HG02970 (cell line): Measurements from ENCODE around the gene KCNT1.

Experiments used
- ATAC-seq: cut with Tn5 transposase; IDR thresholded peaks from one replicate; pipeline ENCODE4 v1.9.1; 2021; ENCODE audit warnings: mild to moderate bottlenecking, moderate library complexity, moderate number of reproducible peaks; ENCODE audit not compliant: unreplicated experiment, low FRiP score

Gene KCNT1

GRCh38 chr9:135761150-135761844 is 59.3 kb downstream of the KCNT1 start:
- ATAC-seq = no peak

GRCh38 chr9:135761845-135762168 is 59.8 kb downstream of the KCNT1 start:
- ATAC-seq = no peak

- no peak for ATAC-seq
Measured at GRCh38 chr9:135762921-135763320, 60.9 kb downstream of the KCNT1 start.

- no peak for ATAC-seq
Measured at GRCh38 chr9:135763716-135764446, 61.9 kb downstream of the KCNT1 start.

- no peak for ATAC-seq
Measured at GRCh38 chr9:135764731-135765130, 62.7 kb downstream of the KCNT1 start.

GRCh38 chr9:135765416-135765815 is 63.4 kb downstream of the KCNT1 start:
- no peak for ATAC-seq

- ATAC-seq = no peak
Measured at GRCh38 chr9:135766251-135766650, 64.3 kb downstream of the KCNT1 start.

- ATAC-seq = no peak
Measured at GRCh38 chr9:135766707-135767106, 64.7 kb downstream of the KCNT1 start.

- ATAC-seq = no peak
Measured at GRCh38 chr9:135768516-135769218, 66.7 kb downstream of the KCNT1 start.

- ATAC-seq = no peak
Measured at GRCh38 chr9:135769489-135770202, 67.7 kb downstream of the KCNT1 start.

- ATAC-seq = no peak
Measured at GRCh38 chr9:135770203-135770535, 68.2 kb downstream of the KCNT1 start.

- ATAC-seq = no peak
Measured at GRCh38 chr9:135770771-135771170, 68.8 kb downstream of the KCNT1 start.

- no peak for ATAC-seq
Measured at GRCh38 chr9:135771401-135772051, 69.5 kb downstream of the KCNT1 start.

GRCh38 chr9:135772056-135772646 is 70.2 kb downstream of the KCNT1 start:
- no peak for ATAC-seq

- ATAC-seq = no peak
Measured at GRCh38 chr9:135772702-135773493, 70.9 kb downstream of the KCNT1 start.

- no peak for ATAC-seq
Measured at GRCh38 chr9:135773530-135774238, 71.7 kb downstream of the KCNT1 start.

GRCh38 chr9:135774239-135774747 is 72.3 kb downstream of the KCNT1 start:
- no peak for ATAC-seq

GRCh38 chr9:135774794-135775525 is 73.0 kb downstream of the KCNT1 start:
- no peak for ATAC-seq
